GM23338 (cell line): ENCODE measurements around the gene FAM193B. TPM values are rescaled to one million over a fixed set of nuclear protein-coding genes. Genes with fewer than 3 reads are reported as not detected.

Source experiments
- ATAC-seq: fragments of 200-7000 bp; cut with Tn5 transposase; 3 replicates; pipeline ENCODE4 v1.9.1; 2020
- DNase-seq: peaks from one replicate; pipeline ENCODE4 v3.0.0-alpha.2; 2015; ENCODE audit warnings: low spot score
- H2AFZ ChIP-seq: fragments of 200-600 bp; sonication (generic); 2 replicates; pipeline ENCODE4 v1.8.0; 2016; ENCODE audit warnings: antibody characterized with exemption, mild to moderate bottlenecking, moderate library complexity
- H3F3A ChIP-seq: fragments of 200-600 bp; sonication (generic); replicated peaks from 2 replicates; pipeline ENCODE4 v1.8.0; 2017; ENCODE audit warnings: antibody characterized with exemption, mixed run types, low read depth
- H3K27ac ChIP-seq: fragments of 200-600 bp; sonication (generic); 2 replicates; pipeline ENCODE4 v1.6.1; 2016; ENCODE audit warnings: low read depth
- H3K27me3 ChIP-seq: fragments of 200-600 bp; sonication (generic); 2 replicates; pipeline ENCODE4 v1.8.0; 2016; ENCODE audit warnings: mild to moderate bottlenecking, mixed run types, moderate library complexity; ENCODE audit not compliant: insufficient read depth
- H3K36me3 ChIP-seq: fragments of 200-600 bp; sonication (generic); 2 replicates; pipeline ENCODE4 v1.8.0; 2016; ENCODE audit warnings: mild to moderate bottlenecking; ENCODE audit not compliant: insufficient read depth
- H3K4me1 ChIP-seq: fragments of 200-600 bp; sonication (generic); 2 replicates; pipeline ENCODE4 v1.8.0; 2016; ENCODE audit warnings: mild to moderate bottlenecking, moderate library complexity; ENCODE audit not compliant: insufficient read depth
- H3K4me2 ChIP-seq: fragments of 200-600 bp; sonication (generic); 2 replicates; pipeline ENCODE4 v1.7.1; 2017; ENCODE audit warnings: mixed run types
- H3K4me3 ChIP-seq: fragments of 200-600 bp; sonication (generic); 2 replicates; pipeline ENCODE4 v1.6.1; 2016; ENCODE audit warnings: mixed run types
- H3K79me2 ChIP-seq: fragments of 200-600 bp; sonication (generic); replicated peaks from 2 replicates; pipeline ENCODE4 v1.8.0; 2017; ENCODE audit warnings: mild to moderate bottlenecking; ENCODE audit not compliant: insufficient read depth
- H3K9me2 ChIP-seq: fragments of 200-600 bp; sonication (generic); 2 replicates; pipeline ENCODE4 v1.8.0; 2017; ENCODE audit not compliant: insufficient read depth
- H4K20me1 ChIP-seq: fragments of 200-600 bp; sonication (generic); replicated peaks from 2 replicates; pipeline ENCODE4 v1.8.0; 2017; ENCODE audit warnings: mild to moderate bottlenecking; ENCODE audit not compliant: insufficient read depth
- H3K27ac Mint-ChIP-seq: 2 replicates; pipeline ENCODE4 v1.8.0; 2020; ENCODE audit warnings: inconsistent platforms, mild to moderate bottlenecking, moderate library complexity, mixed read lengths
- H3K27me3 Mint-ChIP-seq: 3 replicates; pipeline ENCODE4 v1.8.0; 2022; ENCODE audit warnings: low read depth, mild to moderate bottlenecking, moderate library complexity, mixed read lengths, inconsistent platforms; ENCODE audit not compliant: insufficient read depth, poor library complexity
- H3K36me3 Mint-ChIP-seq: 3 replicates; pipeline ENCODE4 v1.8.0; 2021; ENCODE audit warnings: low read depth, mild to moderate bottlenecking, inconsistent platforms, moderate library complexity, mixed read lengths
- H3K4me1 Mint-ChIP-seq: 3 replicates; pipeline ENCODE4 v1.8.0; 2020; ENCODE audit warnings: mild to moderate bottlenecking, inconsistent platforms, mixed read lengths
- H3K4me3 Mint-ChIP-seq: 3 replicates; pipeline ENCODE4 v1.8.0; 2021; ENCODE audit warnings: moderate library complexity, mild to moderate bottlenecking, inconsistent platforms, mixed read lengths
- H3K9me3 Mint-ChIP-seq: 3 replicates; pipeline ENCODE4 v1.8.0; 2020; ENCODE audit warnings: moderate library complexity, mild to moderate bottlenecking, inconsistent platforms, mixed read lengths
- CREB1 ChIP-seq: fragments of 250-450 bp; sonication (Bioruptor Pico); IDR thresholded peaks from 2 replicates; pipeline ENCODE4 v1.5.0; 2020; ENCODE audit warnings: low read depth, mild to moderate bottlenecking, moderate library complexity
- CTCF ChIP-seq, 2 experiments: fragments of 200-600 bp in 1 of 2; sonication (generic) in 1 of 2; conservative IDR thresholded peaks; 2 replicates each; pipeline versions ENCODE4 v1.5.1 to v1.6.1; 2016 to 2017; ENCODE audit warnings: antibody characterized with exemption in 2 of 2, low read depth in 2 of 2, mild to moderate bottlenecking in 2 of 2, moderate library complexity in 1 of 2
- ETS1 ChIP-seq: IDR thresholded peaks from 2 replicates; pipeline ENCODE4 v1.6.1; 2016; ENCODE audit warnings: antibody characterized with exemption
- EZH2 ChIP-seq: fragments of 200-600 bp; sonication (generic); IDR thresholded peaks from one replicate; pipeline ENCODE4 v1.8.0; 2017; ENCODE audit warnings: antibody characterized with exemption, mild to moderate bottlenecking, low read depth; ENCODE audit not compliant: unreplicated experiment
- EZH2phosphoT487 ChIP-seq: fragments of 200-600 bp; sonication (generic); IDR thresholded peaks from one replicate; pipeline ENCODE4 v1.8.1; 2018; ENCODE audit warnings: antibody characterized with exemption; ENCODE audit not compliant: unreplicated experiment
- JUNB ChIP-seq: IDR thresholded peaks from one replicate; pipeline ENCODE4 v1.6.1; 2016; ENCODE audit warnings: antibody characterized with exemption; ENCODE audit not compliant: unreplicated experiment
- NANOG ChIP-seq: IDR thresholded peaks from 2 replicates; pipeline ENCODE4 v1.6.1; 2016; ENCODE audit warnings: antibody characterized with exemption, borderline replicate concordance
- POLR2AphosphoS5 ChIP-seq: IDR thresholded peaks from 2 replicates; pipeline ENCODE4 v1.6.1; 2016; ENCODE audit warnings: antibody characterized with exemption, low read depth
- REST ChIP-seq: IDR thresholded peaks from one replicate; pipeline ENCODE4 v1.6.1; 2018; ENCODE audit warnings: antibody characterized with exemption; ENCODE audit not compliant: unreplicated experiment
- STAT1 ChIP-seq: IDR thresholded peaks from one replicate; pipeline ENCODE4 v1.6.1; 2016; ENCODE audit warnings: antibody characterized with exemption; ENCODE audit not compliant: unreplicated experiment
- ZNF114 ChIP-seq: fragments of 250-450 bp; sonication (Bioruptor Pico); IDR thresholded peaks from 2 replicates; pipeline ENCODE4 v1.5.0; 2020; ENCODE audit warnings: mild to moderate bottlenecking, moderate library complexity
- ZNF331 ChIP-seq: fragments of 250-450 bp; sonication (Bioruptor Pico); IDR thresholded peaks from 2 replicates; pipeline ENCODE4 v1.5.0; 2020; ENCODE audit warnings: low read depth, mild to moderate bottlenecking, moderate library complexity
- ZNF462 ChIP-seq: fragments of 250-450 bp; sonication (Bioruptor Pico); IDR thresholded peaks from 2 replicates; pipeline ENCODE4 v1.5.0; 2020; ENCODE audit warnings: mild to moderate bottlenecking, moderate library complexity
- polyA plus RNA-seq: library from polyadenylated mRNA; unstranded; fragments of >200 nt; fragmentation: Nextera tagmentation; extraction: Ambion mirVana; gene quantifications from 2 replicates; pipeline ENCODE4 v1.2.1, GENCODE V29; 2016
- total RNA-seq: library from RNA; depleted of rRNA; stranded (reverse); fragments of >200 nt; shearing (Covaris generic); gene quantifications from 2 replicates; pipeline ENCODE4 v1.2.3, GENCODE V29; 2014

FAM193B gene
- total and polyA plus RNA-seq, 2 experiments from 2014 or later = 44.4 to 58.6 TPM

- DNase-seq = no peak
- Histone ChIP-seq H2AFZ (no peak overlapping the region), H3K9me2 (no peaks in the 10 kb centered on the region), H3F3A (peaks cover 26% of the 10 kb centered on the region), H3K27ac (no peak overlapping the region), H3K27me3 (no peaks in the 10 kb centered on the region), H3K4me1 (peaks cover 36% of the 10 kb centered on the region), H3K79me2 (peaks cover 21% of the 10 kb centered on the region), H3K4me2 (0 out of 2 replicates have a peak overlapping the region, but pooled peaks have one; percentile 73), H3K36me3 (0 out of 2 replicates have a peak, but pooled peaks cover 2% of the 10 kb centered on the region), H3K4me3 (no peak overlapping the region), H4K20me1 (peaks cover 13% of the 10 kb centered on the region)
- peaks cover 26% of the 10 kb centered on the region for H3K27me3 Mint-ChIP-seq
- H3K4me3 Mint-ChIP-seq = peak overlapping the region; percentile 0; the same call in 1 of the 3 replicates
- no peak for TF ChIP-seq CTCF (conservative IDR thresholded peaks at IDR 0.05; ENCODE audit: low read depth in 2 of 2)
- TF ChIP-seq CREB1 (CRISPR knock-in tag) = no peak
- TF ChIP-seq EZH2 = no peak
- no peak for TF ChIP-seq EZH2phosphoT487
- TF ChIP-seq REST = no peak
- no peak for TF ChIP-seq JUNB
- TF ChIP-seq ETS1 = no peak
- no peak for TF ChIP-seq ZNF331 (CRISPR knock-in tag)
- no peak for TF ChIP-seq STAT1
- TF ChIP-seq POLR2AphosphoS5 = no peak
- TF ChIP-seq ZNF462 = no peak
- TF ChIP-seq ZNF114 = no peak
- TF ChIP-seq NANOG = no peak
- H3K36me3 Mint-ChIP-seq = peaks cover 23% of the 10 kb centered on the region
- H3K27ac Mint-ChIP-seq = no peak overlapping the region
- no peaks in the 10 kb centered on the region for H3K9me3 Mint-ChIP-seq
- no peak for ATAC-seq
- peaks cover 50% of the 10 kb centered on the region for H3K4me1 Mint-ChIP-seq
These were observed 78.6 kb downstream of the FAM193B start for GRCh38 chr5:177475563-177476427.
